GM19035 (cell line): ENCODE data around the gene AQP2.

ENCODE experiments used
- ATAC-seq: cut with Tn5 transposase; IDR thresholded peaks from one replicate; pipeline ENCODE4 v1.9.1; 2021; ENCODE audit not compliant: unreplicated experiment

AQP2 gene

DNA sequence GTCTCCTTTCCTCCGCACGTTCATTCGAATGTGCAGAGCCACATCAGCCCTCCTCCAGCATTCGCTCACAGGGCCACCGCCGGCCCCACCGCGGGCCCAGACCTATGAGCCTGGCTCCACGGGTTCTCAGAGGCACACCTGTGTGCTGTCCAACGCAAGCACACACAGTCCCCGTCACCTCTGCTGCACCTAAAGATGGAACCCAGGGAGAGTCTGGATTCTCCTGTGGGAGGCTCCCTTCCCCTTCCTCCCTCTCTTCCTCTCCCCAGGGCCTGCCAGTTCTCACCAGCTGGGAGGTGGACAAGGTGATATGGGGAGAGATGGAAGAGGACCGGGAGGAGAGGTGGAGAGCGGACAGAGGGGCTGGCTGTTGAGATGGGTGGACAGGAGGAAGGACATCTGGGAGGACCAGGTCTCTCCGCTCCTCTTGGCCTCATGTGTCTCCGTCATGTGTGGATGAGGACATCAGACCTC is 17.3 kb downstream of the AQP2 start:
- no peak for ATAC-seq

DNA sequence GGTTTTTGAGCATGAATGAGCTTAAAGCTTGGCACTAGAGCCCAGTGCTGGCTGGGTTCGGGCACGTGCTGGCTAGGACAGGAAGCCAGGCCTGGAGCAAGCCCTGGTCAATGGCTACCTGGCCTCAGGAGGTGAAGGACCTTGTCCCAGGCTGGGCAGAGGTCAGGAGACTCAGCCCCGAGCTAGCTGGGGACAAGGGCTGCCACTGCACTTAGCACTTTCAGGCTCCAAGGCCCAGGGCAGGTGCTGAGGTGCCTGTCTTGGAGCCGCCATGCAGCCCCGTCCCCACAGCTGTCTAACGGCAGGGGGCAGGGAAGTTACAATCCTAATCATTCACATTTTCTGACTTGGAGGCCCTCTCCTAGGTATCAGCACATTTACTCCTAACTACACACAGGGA is 17.9 kb downstream of the AQP2 start:
- no peak for ATAC-seq

DNA sequence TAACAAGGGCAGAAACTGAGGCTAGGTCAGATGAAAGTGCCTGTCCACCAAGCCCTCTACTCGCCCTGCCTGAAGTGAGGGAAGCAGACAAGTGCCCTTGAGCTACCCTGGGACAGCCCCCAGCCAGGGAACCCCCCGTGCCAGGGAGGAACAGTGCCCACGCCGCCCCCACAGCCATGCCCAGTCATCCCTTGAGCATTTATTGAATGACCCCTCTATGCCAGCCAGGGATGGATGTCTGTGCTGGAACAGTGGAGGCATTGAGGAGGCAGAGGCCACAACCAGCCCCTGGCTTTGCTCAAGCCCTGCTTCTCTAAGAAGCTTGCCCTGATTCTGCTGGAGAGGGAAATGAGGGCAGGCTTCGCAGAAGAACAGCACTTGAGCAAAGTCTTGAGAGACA is 18.5 kb downstream of the AQP2 start:
- no peak for ATAC-seq

DNA sequence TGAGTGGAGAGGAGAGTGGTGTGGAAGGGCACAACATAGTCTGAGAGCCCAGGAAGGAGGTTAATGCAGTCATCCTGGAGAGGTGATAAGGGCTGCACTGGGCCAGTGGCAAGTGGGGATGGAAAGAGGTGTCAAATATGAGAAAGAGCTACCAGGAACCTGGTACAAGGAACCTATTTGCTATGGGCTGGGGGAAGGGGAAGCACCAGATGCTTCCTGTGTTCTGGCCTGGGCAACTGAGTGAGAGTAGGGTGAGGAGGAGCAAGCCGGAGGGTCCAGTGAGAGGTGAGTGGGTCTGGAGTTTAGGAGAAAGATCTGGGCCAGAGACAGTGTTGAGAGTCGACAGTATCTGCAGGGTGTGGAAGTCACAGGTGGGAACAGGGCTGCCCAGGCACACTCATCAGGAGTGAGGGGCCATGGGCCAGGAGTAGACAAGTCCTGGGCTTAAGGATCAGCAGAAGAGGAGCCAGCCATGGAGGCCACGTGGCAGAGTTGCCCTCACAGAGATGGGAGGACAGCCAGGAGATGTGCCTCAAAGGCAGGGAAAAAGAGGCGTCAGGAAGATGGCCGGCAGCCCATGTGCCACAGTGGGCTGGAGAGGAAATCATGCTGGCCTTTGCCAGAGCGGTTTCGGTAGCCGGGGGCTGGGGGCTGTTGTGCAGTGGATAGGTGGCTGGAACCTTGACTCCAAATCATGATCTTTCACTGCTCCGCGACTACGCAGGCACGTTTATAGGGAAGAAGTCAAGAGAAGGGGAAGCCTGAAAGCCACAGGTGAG is 19.3 kb downstream of the AQP2 start:
- ATAC-seq, result no peak

DNA sequence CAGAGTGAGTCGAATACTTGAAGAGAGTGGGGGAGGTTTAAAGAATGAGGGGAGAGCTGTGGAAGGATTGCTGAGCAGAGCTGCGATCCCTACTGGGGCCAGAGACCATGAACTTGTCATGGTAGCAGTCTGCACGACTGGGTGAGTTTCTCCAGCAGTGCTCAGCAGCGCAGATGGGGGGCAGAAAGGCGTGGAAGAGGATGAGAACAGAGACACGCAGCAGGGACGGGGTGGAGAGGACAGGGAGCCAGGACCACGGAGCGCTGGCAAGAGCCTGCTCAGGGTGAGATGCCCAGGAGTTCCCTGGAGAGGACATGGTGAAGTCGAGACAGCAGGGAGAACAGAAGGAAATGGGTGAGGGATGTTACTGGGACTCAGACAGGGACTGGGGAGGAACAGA is 20.1 kb downstream of the AQP2 start:
- no peak for ATAC-seq

DNA sequence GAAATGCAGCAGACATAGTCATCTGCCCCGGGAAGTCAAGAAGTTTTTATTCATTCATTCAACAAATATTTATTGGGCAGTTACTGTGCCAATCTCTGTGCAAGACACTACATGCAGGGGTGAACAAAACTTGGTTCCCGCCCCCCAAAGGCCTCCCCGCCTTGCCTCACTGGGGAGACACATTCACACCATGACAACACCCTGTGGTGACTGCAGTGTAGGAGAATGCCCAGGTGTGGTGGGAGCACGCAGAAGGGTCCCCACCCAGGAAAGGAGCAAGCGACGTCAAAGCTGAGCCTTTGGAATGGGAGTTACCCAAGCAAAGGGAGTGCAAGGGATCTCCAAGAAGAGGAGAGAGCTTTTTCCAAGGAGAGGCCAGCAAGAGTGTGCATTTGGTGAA is 20.6 kb downstream of the AQP2 start:
- no peak for ATAC-seq

DNA sequence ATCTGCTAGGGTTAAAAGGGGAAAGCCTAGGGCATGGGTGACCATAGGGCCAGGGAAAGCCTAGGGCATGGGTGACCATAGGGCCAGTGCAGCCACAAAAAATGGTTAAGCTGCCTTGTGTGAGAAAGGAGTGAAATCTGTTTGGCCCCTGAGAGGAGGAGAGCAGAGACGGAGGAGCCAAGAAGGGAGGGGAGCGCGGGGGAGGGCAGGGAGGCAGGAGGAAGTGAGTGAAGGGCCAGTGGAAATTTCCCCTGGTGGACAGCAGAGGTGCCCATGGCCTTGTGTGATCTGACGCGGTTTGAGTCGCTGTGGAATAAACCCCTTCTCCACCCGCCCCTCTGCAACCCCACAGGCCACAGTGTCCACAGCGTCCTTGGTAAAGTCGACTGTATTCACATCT is 21.6 kb downstream of the AQP2 start:
- ATAC-seq, result no peak

DNA sequence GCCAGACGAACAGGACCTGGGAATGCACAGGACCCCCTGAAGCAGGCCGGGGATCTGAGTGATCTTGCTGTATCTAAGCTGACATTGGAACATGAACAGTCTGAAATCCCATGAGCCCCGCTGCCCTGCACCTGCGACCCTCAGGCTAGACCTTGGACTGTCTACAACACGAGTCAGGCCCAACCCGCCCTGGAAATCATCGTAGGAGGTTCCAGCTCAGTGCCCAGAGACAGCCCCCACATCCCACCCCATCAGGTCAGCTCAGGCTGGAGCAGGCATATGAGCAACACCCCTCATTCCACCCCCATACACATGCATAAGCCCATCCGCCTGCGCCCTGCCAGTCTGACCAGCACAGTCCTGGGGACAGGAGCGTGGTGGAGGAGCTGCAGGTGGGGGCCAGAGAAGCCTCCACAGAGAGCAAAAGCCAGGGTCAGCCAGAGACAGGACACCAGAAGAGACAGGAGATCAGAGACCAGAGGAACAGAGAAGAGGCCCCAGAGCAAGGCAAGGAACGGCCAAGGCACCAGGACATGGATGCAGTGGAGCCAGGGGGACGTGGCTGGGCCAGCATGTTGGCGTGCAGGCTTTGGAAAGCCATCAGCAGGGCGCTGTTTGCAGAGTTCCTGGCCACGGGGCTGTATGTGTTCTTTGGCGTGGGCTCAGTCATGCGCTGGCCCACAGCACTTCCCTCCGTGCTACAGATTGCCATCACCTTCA is 22.3 kb downstream of the AQP2 start, which contains the start of gene AQP6:
Gene AQP6 (plus strand): TSS at position 307 of the 720 bp plus-strand sequence. CDS start 227 bp downstream, at position 534.
- ATAC-seq, result no peak

DNA sequence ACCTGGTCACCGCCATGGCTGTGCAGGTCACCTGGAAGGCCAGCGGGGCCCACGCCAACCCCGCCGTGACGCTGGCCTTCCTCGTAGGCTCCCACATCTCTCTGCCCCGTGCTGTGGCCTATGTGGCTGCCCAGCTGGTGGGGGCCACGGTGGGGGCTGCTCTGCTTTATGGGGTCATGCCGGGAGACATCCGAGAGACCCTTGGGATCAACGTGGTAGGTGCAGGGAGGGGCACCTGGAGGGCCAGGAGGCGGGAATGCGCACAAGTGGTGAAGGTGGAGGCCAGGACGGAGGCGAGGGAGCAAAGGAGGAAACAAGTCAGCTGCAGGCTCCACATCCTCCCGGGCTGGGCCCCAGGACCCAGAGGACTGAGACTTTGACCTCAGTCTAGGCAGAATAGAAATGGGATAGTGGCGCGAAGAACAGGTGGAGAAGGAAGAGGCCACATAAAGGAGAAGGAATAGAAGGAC is 22.9 kb downstream of the AQP2 start:
- no peak for ATAC-seq

DNA sequence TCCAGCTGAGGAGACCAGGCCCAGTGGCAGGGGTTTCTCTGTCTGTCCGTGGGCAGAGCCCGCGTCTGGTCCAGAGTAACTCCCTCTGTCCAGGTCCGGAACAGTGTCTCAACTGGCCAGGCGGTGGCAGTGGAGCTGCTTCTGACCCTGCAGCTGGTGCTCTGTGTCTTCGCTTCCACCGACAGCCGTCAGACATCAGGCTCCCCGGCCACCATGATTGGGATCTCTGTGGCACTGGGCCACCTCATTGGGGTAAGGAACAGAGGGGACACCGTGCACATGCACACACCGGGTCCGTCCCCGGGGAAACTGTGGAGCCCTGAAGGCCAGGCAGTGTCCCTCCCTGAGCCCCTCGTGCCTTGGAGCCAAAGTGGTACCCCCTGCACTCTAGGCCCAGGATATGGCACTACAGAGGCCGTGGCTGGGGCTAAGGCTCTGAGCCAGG is 23.7 kb downstream of the AQP2 start:
- ATAC-seq, result no peak

DNA sequence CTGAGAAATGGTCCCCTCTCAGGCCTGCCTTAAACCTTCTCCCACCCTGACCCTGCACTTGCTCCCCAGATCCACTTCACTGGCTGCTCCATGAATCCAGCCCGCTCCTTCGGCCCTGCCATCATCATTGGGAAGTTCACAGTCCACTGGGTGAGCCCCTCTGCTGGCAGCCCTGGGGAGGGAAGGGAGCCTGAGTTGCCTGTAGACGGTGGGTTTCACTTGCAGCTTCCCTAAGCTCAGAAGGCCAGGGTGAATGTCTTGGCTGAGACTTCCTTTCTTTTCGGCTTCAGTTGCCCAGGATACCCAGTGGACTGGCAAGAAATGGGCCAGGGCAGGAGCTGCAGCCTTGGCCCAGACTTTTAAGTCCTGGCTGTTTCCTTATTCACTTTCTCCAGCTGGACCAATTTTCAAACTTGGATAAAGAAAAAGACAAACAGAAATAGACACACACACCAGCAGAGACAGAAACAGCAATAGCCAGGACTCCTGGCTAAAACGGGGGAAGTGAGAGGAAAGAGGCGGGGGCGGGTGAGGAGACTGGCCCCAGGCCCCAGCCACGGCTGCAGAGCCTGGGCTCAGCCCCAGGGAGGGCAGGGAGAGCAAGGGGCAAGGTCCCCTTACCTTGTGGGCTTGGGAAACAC is 24.3 kb downstream of the AQP2 start:
- no peak for ATAC-seq

DNA sequence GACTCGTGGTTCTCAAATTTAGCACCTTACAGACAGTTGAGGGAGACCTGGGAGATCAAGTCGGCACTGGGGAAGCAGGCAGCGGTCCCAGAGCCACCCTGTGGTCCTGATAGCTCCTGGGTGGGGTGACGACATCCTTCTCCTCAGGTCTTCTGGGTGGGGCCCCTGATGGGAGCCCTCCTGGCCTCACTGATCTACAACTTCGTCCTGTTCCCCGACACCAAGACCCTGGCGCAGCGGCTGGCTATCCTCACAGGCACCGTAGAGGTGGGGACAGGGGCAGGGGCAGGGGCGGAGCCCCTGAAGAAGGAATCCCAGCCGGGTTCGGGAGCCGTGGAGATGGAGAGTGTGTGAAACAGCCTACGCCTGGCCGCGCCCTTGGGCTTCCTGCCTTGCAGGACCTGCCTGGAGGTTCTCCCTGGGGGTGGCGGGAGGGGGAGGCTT is 24.8 kb downstream of the AQP2 start:
- no peak for ATAC-seq

DNA sequence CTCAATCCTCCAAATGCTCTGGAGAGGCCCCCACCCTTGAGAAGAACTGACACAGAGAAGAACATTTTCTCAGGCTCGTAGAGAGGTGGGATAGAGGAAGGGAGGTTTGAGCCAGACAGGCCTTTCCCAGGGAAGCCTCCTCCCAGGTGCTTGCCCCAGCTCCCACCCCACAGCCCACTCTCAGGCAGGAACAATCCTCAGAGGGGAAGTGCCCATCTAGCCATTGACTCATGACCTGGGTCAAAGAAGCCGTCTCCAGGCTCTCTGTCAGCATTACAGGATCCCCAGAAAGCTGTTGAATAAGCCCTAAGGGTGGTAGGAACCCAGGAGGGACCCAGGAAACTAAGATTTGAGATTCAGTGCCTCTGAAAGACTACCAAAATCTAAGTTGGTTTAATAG is 26.0 kb downstream of the AQP2 start:
- no peak for ATAC-seq

DNA sequence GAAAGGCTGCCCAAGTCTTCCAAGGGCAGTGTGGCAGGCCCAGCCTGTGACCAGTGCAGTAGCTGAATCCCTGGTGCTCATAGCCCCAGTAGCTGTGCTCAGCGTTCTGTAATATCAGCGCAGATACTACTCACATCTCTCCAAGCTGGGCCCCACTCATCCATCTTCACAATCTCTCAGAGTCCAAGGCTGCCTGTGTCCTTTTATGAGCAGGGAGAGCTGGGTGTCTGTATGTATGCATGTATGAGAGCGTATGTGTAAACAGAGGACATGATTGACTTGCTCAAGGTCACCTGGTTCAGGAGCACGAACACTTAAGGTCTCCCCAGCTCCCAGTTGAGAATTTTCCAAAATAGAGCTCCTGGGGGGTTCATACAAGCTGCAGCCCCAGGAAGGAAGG is 27.6 kb downstream of the AQP2 start:
- ATAC-seq, result no peak

DNA sequence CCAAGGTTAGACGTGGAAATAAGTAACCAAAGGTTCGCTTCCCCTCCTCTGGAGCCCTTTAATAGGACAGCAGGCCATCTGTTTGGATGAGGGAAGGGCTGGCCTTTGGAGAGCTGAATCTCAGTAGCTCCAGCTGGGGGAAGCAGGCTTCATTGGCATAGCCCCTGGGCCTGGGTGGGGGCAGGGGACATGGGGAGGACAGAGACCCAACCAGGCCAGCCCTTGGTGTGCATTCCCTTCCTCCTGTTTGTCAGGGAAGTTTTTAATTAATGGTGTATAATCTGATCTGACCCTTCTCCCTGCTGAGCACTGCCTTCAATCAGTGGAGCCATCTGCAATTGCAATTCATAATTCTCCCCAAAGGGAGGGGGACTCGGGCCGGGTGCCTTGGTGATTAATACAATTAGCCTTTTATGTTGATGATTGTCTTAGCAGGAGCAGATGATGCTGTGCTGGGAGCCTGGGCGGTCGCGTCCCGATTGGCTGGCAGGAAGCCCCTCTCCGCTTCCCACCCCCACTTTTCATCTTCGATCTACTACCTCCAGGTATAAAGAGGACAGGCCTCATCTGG is 28.6 kb downstream of the AQP2 start:
- no peak for ATAC-seq

DNA sequence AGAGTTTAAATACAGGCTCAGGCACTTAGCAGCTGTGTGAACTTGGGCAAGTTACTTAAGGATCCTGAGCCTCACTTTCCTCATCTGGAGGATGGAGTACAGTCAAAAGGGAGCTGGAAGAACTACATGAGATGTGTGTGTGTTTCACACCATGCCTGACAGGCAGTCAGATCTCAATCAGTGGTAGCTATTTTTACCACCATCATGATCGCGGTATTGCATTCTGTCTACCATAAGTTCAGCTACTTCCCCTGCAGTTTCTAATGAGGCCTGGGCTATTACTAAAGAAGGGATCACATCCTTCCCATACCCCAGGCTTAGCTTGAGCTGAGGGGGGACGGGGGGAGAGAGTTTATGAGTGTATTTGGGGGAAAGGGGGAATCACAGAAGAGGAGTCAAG is 29.3 kb downstream of the AQP2 start:
- ATAC-seq, result no peak

DNA sequence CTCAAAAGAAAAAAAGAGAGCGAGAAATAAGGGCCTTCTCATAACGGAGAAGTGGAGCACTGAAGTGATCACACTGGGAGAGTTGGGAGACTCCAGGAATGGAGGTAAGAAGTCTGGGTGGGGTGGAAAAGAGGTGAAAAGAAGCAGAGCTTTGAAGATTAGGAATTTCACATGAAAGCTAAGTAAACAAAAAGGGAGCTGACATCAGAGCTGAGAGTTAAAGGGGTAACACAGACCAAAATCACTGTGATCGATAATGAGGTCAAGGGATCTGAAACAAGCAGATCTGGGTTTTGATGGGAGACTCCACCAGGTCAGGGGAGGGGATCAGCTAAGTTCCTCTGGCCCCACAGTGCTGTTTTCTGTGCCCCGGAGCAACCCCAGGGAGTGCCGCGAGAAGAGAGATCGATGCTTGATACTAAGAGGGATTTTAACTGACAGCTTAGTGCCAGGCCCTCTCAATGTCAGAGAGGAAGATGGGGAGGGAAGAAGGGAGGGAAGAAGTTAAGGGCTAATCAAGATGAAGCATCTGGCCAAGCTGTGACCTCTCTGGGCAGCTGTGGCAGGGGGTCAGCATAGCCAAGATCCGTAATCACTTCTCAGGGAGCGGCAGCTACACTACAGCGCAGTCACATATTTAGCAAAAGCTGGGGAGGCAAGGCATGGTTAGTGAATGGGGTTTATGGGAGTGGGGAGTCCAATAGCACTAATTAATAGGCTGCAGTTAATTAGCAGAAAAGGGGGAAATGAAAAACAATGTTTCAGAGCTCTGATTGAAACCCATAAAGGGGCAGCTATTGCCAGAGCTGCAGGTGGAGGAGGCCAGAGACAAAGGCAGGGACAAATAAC is 30.2 kb downstream of the AQP2 start:
- ATAC-seq, result no peak

DNA sequence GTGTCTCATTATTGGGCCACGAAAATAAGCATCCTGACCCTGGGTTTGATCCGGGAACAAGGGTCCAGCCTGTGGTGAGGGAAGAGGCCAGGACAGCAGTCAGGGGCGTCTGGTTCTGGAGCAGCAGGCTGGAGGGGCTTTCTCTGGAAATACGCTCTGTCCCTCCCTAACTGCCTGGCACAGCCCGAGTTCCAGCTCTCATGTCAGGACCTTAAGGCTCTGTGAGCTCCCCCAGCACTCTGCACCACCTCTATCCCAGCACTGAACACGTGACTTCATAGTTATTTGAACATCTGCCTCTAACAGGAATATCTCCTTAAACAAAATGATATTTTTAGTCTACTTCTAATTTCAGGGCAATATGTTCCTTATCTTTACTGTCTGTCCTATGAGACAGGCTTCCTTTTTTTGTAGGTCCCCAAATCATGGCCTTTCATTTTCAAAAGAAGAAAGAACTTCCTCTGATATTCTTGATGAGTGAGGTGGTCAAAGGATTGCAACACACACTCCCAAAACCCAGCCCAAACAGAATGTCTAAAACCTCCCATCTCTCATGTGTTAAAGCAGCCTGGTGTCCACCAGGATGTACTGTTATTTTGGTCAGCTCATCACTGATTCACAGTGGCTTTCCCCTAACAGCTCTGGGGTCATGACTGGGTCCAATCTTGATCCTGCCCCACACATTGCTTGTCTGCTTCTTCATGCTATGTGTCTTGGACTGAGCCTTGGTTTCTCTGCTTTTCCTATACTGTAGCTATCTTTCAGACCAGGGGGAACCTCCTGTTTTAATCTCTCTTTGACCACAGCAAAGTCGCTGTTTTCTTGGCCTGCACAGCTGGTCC is 31.9 kb downstream of the AQP2 start:
- no peak for ATAC-seq

DNA sequence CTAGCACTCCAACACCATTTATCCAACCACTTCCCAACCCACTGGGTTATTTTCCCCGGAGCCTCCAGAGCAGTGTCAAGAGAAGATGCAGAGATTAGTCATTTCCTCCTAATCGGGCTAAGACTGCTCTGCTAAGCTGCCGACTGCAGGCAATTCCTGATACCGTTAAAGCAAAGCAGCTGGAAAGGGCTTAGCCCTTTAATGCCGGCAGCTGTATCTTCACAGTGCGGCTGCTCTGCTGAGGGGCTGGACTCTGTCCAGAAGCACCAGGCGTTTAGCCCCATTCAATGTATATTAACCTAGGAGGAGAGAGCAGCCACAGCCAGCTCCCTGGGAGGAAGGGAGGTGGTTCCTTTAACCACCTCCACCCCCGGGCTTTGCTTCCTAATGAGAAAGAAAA is 33.4 kb downstream of the AQP2 start:
- ATAC-seq, result no peak
